GM18858 (cell line): ENCODE results near the gene CLIP1.
"Not testable (repeated sequence)": the region's sequence is repeated elsewhere in the genome, so short reads cannot be mapped to it uniquely, and the experiment has no call there.

ENCODE experiments used
- ATAC-seq: cut with Tn5 transposase; IDR thresholded peaks from one replicate; pipeline ENCODE4 v1.9.1; 2021; ENCODE audit not compliant: unreplicated experiment

CLIP1 gene

DNA sequence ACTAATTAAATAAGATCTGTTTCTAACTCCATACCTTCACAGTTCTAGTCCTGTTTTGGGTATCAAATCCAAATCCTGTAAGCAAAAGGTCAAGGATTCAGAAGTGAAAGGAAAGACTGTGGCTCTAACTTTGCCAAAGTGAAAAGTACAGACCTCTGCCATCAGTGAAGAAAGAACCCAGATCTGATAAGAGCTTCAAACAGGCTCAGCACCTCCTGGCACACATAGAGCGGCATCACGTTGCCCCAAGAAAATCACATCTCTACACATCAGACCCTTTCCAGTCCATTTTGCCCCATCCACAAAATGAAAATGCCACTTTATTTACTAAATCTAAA lies 23.2 kb downstream of the CLIP1 start:
- no peak for ATAC-seq

DNA sequence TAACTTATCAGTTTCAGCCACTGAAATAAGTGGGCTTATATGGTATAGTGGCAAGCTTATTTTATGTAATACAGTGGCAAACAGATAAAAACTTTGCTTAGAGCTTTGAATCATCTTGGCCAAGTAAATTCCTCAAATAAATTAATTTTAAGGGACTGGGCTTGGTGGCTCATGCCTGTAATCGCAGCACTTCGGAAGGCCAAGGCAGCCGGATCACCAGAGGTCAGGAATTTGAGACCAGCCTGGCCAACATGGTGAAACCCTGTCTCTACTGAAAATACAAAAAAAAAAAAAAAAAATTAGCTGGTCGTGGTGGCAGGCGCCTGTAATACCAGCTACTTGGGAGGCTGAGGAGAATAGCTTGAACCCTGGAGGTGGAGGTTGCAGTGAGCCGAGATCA lies 24.5 kb downstream of the CLIP1 start:
- not testable (repeated sequence) for ATAC-seq

DNA sequence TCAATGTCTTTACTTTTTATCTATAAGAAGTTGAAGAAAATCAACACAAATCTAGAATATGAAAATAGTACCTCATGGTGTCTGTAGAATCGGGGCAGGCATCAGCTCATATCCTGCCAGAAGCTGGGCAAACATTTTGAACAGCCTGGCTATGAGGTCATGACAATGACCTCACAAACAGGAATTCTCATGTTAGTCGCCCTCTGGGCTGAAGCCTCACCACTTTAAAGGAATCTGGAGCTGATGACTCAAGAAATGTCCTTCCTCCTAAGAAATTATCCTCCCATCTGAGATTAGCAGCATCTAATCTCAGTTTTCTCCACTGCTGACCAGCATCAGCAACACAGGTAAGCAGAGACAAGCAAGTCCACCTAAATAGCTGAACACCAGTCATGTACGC lies 27.1 kb downstream of the CLIP1 start:
- ATAC-seq, result no peak

DNA sequence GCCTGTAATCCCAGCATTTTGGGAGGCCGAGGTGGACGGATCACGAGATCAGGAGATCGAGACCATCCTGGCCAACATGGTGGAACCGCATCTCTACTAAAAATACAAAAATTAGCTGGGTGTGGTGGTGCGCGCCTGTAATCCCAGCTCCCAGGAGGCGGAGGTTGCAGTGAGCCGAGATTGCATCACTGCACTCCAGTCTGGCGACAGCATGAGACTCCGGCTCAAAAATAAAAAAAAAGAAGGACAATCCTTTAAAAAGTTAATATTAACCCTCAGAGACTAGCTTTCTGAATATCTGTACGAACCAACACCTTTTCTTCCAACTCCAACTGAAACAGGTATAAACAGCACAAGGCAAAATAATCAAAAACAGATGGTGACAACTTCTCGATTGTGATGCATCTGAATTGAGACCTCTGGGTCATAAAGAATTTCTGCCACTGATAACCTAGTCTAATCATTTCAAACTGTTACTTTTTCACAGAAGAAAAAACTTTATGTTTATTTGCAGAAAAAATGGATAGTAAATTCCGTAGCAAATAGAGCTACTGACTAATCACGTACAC lies 27.8 kb downstream of the CLIP1 start:
- ATAC-seq, result no peak

DNA sequence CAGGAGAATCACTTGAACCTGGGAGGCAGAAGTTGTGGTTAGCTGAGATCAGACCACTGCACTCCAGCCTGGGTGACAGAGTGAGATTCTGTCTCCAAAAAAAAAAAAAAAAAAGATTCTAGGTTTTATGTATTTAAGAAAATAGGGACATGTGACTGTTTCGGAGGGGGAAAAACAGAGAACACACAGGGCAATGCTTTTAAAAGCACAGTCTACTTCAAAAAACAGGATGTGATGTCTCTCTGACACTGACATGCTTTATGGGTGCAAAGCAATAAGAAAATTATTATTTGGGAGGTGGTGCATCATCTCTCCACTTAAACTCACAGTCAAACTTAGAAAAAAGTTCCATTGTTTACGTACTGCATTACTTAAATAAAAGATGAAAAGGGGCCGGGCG lies 28.7 kb downstream of the CLIP1 start:
- no peak for ATAC-seq

DNA sequence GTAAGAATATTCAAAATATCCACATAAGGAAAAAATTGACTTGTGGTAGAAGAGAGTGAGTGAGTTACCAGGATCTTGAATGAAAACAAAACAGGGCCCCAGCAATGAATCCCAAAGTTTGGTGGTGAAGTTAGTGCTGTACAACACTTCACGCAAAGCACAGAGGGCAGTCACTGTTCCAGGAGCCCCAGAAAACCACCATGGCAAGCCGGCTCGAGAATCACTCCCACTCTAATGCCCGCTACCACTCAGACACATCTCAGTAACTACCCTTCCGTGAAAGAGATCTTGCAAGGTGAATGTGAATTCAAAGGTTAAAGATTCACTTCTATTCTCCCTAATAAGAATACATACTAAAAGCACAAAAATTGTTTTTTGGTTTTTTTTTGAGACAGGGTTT lies 30.1 kb downstream of the CLIP1 start:
- no peak for ATAC-seq

DNA sequence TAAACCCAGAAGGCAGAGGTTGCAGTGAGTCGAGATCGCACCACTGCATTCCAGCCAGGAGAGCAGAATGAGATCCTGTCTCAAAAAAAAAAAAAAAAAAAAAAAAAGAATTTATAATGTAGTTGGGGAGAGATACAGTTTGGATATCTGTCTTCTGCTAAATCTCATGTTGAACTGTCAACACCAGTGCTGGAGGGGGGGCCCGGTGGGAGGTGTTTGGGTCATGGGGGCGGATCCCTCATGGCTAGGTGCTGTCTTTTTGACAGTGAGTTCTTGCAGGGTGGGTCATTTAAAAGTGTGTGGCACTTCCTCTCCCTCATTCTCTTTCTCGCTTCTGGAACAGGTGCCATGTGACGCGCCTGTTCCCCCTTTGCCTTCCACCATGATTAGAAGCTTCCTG lies 32.8 kb downstream of the CLIP1 start:
- no peak for ATAC-seq

DNA sequence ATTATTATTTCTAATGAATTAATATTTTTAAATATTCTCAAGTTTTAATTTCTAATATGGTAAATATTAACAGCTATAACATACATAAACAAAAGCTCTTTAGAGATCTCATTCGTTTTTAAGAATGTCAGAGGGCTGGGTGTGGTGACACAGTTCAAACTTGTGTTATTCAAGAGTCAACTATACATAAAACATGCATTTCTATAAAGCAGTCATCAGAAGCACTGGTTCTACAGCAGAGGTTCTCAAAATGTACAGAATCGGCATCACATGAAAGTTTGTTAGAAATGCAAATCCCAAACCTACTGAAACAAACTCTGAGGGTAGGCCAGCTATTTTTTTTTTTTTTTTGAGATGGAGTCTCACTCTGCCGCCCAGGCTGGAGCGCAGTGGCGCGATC lies 34.6 kb downstream of the CLIP1 start:
- no peak for ATAC-seq

DNA sequence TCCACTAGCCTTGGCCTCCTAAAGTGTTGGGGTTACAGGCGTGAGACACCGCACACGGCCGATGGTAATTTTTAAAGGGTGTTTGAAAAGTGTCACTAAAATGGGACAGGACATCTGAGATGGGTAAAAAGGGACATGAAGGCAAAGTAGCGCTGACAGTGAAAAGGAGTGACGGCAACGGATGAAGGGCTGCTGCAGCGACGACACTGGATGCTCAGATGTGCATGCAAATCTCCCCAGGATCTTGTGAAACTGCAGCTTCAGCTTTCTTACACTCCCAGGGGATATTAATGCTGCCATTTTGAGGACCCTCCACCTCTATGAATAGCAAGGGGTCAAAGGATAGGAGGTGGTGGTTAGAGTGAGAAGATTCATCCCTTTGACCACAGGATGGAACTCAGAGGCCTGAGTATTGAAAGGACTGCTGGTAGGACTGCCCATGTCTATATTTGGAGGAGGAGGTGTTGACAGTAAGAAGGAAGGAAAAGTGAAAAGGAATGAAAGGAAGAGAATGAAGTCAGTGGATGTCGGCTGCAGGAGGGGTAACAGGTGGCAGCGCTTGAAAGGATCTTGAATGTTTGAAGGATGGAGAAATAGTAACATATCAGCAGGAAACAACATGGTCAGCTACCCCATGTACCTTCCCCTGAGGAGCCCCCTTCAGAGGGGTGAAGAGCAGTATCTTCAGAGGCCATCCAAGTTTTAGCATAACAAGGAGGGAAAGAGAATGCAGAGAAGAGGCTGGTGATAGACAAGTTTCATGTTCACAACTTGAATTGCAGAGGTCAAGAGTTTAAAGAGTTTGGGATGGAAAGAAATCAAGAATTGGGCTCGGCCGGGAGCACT lies 37.1 kb downstream of the CLIP1 start:
- ATAC-seq, result no peak

DNA sequence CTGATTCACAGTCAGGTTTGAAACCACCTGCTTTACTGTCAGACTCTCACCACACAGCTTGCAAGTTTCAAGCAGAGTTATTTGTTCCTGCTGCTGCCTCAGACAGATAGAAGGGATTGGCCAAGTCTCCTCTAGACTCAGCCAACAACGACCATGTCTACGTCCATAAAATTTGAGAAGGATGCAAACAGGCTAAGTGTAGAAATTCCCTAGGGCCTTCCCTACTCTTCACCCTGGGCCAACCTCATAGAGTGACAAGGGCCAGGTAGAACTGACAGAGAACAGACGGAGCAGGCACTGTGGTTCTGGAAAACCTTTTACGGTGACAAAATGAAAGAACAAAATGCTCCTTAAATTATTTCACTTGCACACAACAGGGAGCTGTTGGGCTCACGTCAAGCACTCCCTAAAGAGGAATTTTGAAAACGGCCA lies 39.5 kb downstream of the CLIP1 start:
- no peak for ATAC-seq

DNA sequence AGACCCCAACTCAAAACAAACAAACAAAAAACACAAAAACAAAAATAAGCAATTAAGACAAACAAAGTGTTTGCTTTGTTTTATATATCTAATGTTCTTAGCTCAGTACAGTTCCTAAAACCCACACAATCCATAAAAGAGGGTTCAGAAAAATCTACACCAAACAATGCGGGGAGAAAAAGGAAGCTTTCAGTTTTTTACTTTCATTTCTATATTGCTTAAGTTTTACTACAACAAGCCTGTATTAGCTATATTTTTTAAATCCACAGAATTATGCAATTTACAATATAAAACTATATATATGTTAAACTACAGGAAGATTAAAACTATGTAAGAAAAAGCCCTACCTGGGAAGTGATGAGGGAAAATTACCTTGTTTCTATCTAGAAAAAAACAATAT lies 41.4 kb downstream of the CLIP1 start:
- no peak for ATAC-seq

DNA sequence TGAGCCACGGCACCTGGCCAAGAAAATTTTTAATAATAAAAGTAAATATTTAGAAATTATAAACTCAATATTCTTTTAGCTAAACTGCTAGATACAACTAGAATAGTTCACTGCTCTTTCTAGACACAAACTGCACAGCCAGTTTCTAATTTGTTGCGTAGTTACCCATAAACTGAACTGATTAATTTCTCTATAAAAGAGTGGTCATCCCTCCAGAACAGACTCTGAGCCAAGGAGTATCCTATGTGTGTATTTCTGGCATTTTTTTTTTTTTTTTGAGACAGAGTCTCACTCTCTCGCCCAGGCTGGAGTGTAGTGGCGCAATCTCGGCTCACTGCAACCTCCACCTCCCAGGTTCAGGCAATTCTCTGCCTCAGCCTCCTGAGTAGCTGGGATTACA lies 45.7 kb downstream of the CLIP1 start:
- ATAC-seq, result not testable (repeated sequence)

DNA sequence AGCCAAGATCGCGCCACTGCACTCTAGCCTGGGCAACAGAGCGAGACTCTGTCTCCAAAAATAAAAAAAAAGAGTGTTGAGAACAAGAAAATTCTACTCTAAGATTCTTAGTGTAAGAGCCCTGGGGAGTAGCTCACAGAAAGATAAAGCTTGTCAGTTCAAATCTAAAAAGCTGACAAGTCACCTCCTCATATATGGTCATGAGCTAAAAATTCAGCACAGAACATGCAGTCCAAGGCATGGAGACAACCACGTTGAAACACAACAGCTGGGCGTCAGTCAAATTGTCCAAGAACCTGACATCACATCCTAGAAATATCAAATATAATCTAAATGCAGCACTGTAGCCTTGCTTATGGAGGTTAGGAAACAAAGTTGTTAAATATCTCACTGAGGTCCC lies 47.8 kb downstream of the CLIP1 start:
- ATAC-seq, result no peak

DNA sequence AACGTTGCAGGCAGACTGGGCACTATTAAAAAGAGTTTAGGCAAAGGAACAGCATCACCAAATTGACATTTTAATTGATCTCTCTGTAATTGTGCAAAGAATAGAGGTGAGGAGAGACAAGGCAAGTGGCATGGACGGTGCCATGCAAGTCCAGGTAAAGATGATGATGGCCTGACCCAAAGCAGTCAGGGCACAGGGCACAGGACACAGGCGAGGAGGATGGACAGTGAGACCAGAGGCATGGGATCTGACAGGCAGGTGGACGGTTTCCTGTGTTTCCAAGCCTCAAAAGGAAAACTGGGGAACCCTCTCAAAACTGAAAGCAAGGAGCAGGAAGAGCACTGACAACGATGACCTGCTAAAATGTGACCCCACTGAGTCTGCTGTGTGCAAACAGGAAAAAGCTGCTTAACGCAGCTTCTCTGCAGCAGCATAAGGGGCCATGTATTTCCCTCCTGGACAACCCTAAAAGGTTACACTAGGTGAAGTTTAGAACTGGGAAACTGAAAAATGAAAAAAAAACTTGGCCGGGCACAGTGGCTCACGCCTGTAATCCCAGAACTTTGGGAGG lies 50.9 kb downstream of the CLIP1 start:
- no peak for ATAC-seq

DNA sequence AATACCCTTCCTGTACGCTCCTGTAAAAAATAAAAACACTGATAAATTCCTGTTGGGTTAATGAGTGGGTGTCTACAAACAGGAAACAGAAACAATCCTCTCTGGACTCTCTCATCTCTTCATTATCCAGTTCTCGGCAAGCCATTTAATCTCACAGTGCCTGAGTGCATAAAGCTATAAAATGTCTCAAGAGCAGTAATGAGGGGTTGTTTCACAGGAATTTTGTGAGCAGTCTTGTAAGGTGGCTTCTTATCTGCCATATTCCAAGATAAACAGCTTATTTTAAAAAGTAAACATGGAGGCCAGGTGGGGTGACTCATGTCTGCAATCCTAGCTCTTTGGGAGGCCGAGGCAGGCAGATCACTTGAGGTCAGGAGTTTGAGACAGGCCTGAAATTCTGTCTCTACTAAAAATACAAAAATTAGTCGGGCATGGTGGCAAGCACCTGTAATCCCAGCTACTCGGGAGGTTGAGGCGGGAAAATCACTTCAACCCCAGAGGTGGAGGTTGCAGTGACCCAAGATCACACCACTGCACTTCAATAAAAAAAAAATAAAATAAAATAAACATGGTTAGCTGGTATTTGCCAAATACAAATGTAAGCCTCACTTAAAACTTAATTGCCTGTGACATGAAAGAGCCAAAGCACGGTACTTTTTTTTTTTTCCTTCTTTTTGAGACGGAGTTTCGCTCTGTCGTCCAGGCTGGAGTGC lies 54.0 kb downstream of the CLIP1 start:
- ATAC-seq, result no peak

DNA sequence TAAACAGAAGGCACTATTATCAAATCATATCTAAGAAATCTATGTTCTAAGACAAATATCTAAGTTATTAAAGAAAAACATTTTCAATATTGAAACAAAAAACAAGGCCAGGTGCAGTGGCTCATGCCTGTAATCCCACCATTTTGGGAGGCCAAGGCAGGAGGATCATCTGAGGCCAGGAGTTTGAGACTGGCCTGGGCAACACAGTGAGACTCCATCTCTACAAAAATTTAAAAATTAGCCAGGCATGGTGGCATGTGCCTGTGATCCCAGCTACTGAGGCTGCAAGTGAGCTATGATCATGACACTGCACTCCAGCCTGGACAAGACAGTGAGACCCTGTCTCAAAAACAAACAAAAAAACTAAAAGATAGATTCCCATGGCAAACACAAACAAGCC lies 54.8 kb downstream of the CLIP1 start:
- ATAC-seq, result not testable (repeated sequence)

DNA sequence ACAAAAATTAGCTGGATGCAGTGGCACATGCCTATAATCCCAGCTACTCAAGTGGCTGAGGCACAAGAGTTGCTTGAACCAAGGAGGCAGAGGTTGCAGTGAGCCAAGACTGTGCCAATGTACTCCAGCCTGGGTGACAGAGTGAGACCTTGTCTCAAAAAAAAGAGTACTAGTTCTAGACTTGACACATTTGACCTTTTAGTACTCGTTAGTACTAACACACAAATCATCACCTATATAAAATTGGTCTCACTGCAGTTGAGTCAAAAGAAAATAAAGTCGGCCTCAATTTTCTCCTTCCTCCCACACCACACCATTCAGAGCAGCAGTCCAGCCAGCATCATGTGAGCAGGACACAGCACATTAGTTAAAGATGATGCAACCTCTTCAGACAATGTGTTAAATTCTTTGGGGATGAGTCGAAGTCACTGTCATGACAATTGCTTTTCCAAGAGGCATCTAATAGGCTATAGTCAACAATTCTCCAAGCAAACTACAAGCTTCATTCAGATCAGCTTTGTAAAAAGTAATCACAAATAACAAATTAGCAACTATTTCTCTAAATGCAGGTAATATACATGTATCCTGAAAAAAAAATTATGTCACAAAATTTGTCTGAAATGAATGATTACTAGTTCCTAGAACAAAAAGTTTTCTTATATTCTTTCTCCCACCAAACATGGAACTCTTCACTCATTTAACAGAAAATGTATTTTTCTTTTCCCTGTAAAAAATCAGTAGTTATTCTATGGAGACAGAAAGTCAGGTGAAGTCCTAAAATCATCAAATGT lies 55.6 kb downstream of the CLIP1 start:
- ATAC-seq, result no peak

DNA sequence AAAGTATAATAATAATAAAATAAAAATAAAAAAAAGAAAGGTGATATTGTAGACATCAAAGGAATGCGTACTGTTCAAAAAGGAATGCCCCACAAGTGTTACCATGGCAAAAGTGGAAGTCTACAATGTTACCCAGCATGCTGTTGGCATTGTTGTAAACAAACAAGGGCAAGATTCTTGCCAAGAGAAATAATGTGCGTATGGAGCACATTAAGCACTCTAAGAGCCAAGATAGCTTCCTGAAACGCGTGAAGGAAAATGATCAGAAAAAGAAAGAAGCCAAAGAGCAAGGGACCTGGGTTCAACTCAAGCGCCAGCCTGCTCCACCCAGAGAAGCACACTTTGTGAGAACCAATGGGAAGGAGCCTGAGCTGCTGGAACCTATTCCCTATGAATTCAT lies 57.2 kb downstream of the CLIP1 start:
- ATAC-seq, result not testable (repeated sequence)

DNA sequence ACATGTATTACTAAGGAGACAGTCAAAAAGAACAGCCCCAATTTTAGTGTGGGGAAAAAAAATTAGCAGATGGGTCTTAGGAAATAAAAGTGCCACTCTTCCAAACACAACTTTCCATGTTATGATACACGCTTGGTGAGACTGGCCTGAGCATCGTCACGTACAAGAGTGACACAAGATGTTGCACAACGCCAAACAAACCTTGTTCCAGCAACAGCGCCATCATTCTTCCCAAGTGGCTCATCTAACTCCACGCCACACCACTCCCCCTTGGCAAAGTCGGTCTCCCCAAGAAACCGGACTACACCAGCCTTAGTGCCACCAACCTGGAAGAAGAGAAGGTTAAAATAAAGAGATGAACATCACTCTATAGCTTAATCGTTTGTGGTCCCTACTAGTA lies 58.7 kb downstream of the CLIP1 start:
- ATAC-seq, result no peak

DNA sequence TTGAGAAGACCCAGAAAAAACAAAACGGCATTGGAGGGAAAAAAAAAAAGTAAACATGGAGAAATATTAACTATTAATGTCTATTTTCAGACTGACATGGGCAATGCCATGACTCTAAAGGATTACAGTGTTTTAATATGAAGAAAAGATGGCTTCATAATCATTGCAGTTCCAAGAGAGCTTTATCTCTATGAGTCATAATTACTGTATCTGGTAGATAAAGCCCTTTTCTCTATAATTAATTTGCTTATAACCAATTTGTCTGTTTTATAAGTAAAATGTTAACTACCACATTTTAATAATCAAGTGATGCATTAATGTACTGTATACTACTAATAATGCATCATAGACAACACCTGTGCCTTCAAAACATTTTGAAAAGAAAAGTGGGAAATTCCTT lies 59.7 kb downstream of the CLIP1 start:
- no peak for ATAC-seq

DNA sequence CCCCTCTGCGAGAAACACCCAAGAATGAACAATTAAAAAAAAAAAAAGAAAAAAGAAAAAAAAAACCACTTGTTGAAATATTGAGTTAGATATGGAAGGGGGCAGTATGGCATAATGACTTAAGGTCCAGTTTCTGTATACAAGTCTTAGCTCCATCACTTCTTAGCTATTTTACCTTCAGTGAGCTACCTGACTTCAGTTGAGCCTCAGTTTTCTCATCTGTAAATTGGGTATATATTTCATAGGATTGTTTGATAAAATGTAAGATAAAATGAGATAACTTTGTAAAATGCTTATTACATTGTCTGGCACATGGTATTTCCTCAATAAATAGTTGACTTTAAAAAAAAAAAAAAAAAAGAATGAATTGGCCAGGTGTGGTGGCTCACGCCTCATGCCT lies 64.1 kb downstream of the CLIP1 start:
- ATAC-seq, result not testable (repeated sequence)
